Cerebellar cortex (tissue), 1 donor: ENCODE results near the gene TSPAN9.
A peak's percentile ranks its signal among the peaks of the same experiment; 100 is the strongest.

Experiments
- DNase-seq: peaks from one replicate; pipeline ENCODE4 v3.0.0-alpha.2; 2015; ENCODE audit warnings: low spot score

Gene TSPAN9

GRCh38 chr12:3164454-3165077 is 87.4 kb downstream of the TSPAN9 start:
- DNase-seq = no peak

GRCh38 chr12:3165078-3165980 is 88.2 kb downstream of the TSPAN9 start:
- peak; percentile 82 for DNase-seq

- DNase-seq = no peak
These were observed 90.5 kb downstream of the TSPAN9 start for GRCh38 chr12:3167636-3168035.

GRCh38 chr12:3168223-3169221 is 91.3 kb downstream of the TSPAN9 start:
- peak; percentile 89 for DNase-seq

- no peak for DNase-seq
These were observed 93.4 kb downstream of the TSPAN9 start for GRCh38 chr12:3170423-3171194.

- no peak for DNase-seq
These were observed 94.0 kb downstream of the TSPAN9 start for GRCh38 chr12:3171195-3171591.

- DNase-seq = no peak
These were observed 95.2 kb downstream of the TSPAN9 start for GRCh38 chr12:3172124-3173007.

GRCh38 chr12:3173008-3173553 is 95.9 kb downstream of the TSPAN9 start:
- DNase-seq = no peak

GRCh38 chr12:3173912-3174311 is 96.7 kb downstream of the TSPAN9 start:
- DNase-seq = no peak

- DNase-seq = no peak
These were observed 98.1 kb downstream of the TSPAN9 start for GRCh38 chr12:3175238-3175637.

- DNase-seq = no peak
These were observed 99.6 kb downstream of the TSPAN9 start for GRCh38 chr12:3176754-3177153.

GRCh38 chr12:3177778-3178425 is 100.7 kb downstream of the TSPAN9 start:
- no peak for DNase-seq

GRCh38 chr12:3178671-3179313 is 101.6 kb downstream of the TSPAN9 start:
- no peak for DNase-seq

GRCh38 chr12:3179731-3180130 is 102.6 kb downstream of the TSPAN9 start:
- DNase-seq = no peak

- no peak for DNase-seq
These were observed 105.2 kb downstream of the TSPAN9 start for GRCh38 chr12:3182426-3182825.

GRCh38 chr12:3184485-3184884 is 107.3 kb downstream of the TSPAN9 start:
- DNase-seq = no peak

GRCh38 chr12:3185260-3185870 is 108.2 kb downstream of the TSPAN9 start:
- no peak for DNase-seq

GRCh38 chr12:3186546-3187215 is 109.5 kb downstream of the TSPAN9 start:
- DNase-seq = no peak
